ENCODE results near the gene TMEM256.

Gene TMEM256

GRCh38 chr17:7431231-7431630 lies 27.3 kb upstream of the TMEM256 start:
- Histone ChIP-seq H3K9ac (no peak overlapping the region), H3K27ac (no peak overlapping the region), H3K4me2 (ENCODE audit: low read length) (no peak overlapping the region), H3K79me2 (no peaks in the 10 kb centered on the region), H3K9me3 (ENCODE audit: control insufficient read depth, low read length) (no peaks in the 10 kb centered on the region), H3K27me3 (ENCODE audit: control insufficient read depth, insufficient read depth, low read length) (no peaks in the 10 kb centered on the region), H3K4me1 (no peaks in the 10 kb centered on the region), H3K4me3 (ENCODE audit: low read depth, low read length) (no peak overlapping the region), H3K36me3 (ENCODE audit: control insufficient read depth, insufficient read depth, low read length) (no peaks in the 10 kb centered on the region), H2AFZ (no peak overlapping the region)
- TF ChIP-seq CTCF (IDR thresholded peaks at IDR 0.05) = no peak

DNA sequence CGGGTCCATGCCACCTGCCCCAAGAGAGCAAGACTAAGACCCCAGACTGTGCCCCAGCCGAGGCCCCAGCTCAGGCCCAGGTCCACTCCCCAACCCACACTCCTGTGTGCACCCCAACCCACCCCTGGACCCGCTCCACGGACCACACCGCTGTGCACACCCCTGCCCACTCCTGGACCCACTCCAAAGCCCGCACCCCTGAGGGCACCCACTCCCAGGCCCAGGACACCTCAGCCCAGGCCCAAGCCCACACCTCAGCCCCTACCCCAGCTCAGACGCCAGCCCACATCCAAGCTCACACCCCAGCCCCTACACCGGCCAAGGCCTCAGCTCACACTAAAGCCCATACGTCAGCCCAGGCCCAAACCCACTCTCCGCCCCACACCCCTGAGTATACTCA lies 25.8 kb upstream of the TMEM256 start:
- H2AFZ ChIP-seq = no peak overlapping the region
- no peak overlapping the region for H3K4me2 ChIP-seq (ENCODE audit: low read length)
- no peak overlapping the region for H3K9ac ChIP-seq
- H3K79me2 ChIP-seq = no peaks in the 10 kb centered on the region
- no peak for TF ChIP-seq CTCF (IDR thresholded peaks at IDR 0.05)
- H3K4me1 ChIP-seq = no peaks in the 10 kb centered on the region
- H3K36me3 ChIP-seq (ENCODE audit: control insufficient read depth, insufficient read depth, low read length) = no peaks in the 10 kb centered on the region
- no peaks in the 10 kb centered on the region for H3K27me3 ChIP-seq (ENCODE audit: control insufficient read depth, insufficient read depth, low read length)
- H3K27ac ChIP-seq = no peak overlapping the region
- no peaks in the 10 kb centered on the region for H3K9me3 ChIP-seq (ENCODE audit: control insufficient read depth, low read length)
- H3K4me3 ChIP-seq (ENCODE audit: low read depth, low read length) = no peak overlapping the region

DNA sequence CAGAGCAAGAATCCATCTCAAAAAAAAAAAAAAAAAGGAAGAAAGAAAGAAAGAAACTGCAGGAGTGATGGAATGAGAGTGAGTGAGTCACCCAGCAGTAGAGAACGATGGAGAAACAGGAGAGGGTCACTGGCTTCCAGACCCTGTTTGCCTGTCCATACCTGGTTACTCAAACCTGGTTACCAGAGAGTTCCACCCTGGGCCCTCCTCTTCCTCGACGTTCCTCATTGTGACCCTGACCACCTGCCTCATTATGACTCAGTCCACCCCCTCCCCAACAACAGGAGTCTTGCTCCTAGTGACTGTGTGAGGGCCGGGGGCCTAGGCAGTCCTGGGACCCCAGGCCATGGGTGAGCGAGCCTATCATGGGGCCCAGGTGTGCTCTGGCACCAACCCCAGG lies 24.7 kb upstream of the TMEM256 start, which contains the start of gene SPEM3:
SPEM3 (plus strand) TSS at position 301 of the 400 bp plus-strand sequence; CDS start at position 347, 46 bp downstream.
- Histone ChIP-seq H3K4me3 (ENCODE audit: low read depth, low read length) (no peak within 1 kb of the TSS), H3K27ac (no peak within 1 kb of the TSS), H3K4me2 (ENCODE audit: low read length) (no peak within 1 kb of the TSS), H3K27me3 (ENCODE audit: control insufficient read depth, insufficient read depth, low read length) (no peaks in the 10 kb centered on the region), H3K4me1 (no peaks in the 10 kb centered on the region), H2AFZ (no peak within 1 kb of the TSS), H3K9ac (no peak within 1 kb of the TSS), H3K9me3 (ENCODE audit: control insufficient read depth, low read length) (no peaks in the 10 kb centered on the region), H3K36me3 (ENCODE audit: control insufficient read depth, insufficient read depth, low read length) (no peaks in the 10 kb centered on the region), H3K79me2 (no peaks in the 10 kb centered on the region)
- no peak for TF ChIP-seq CTCF (IDR thresholded peaks at IDR 0.05)

DNA sequence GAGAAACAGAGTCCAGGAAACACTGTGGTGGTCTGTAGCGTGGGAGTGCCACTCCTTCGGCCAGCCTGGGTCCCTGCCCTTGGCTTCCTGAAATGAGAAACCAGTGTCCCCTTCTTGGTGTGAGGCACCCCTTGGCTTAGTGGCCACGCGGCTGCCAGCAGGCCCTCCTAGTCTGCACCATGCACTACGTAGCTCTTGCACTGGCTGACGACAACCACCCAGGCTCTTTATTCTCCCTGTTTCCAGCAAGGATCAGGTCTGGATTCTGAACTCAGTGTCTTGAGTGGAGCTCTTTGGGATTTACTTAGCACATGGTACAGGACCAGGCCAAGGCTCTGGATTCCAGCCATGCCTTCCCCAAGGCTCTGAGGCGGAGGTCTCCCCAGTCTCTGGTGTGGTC lies 23.7 kb upstream of the TMEM256 start:
- no peak overlapping the region for H3K4me2 ChIP-seq (ENCODE audit: low read length)

More for the DNA sequence above, 23.7 kb upstream of the TMEM256 start:
- H3K27me3 ChIP-seq (ENCODE audit: control insufficient read depth, insufficient read depth, low read length) = no peaks in the 10 kb centered on the region
- no peak overlapping the region for H3K27ac ChIP-seq
- no peak overlapping the region for H3K4me3 ChIP-seq (ENCODE audit: low read depth, low read length)
- TF ChIP-seq CTCF (IDR thresholded peaks at IDR 0.05) = no peak
- H3K9ac ChIP-seq = no peak overlapping the region
- H3K4me1 ChIP-seq = no peaks in the 10 kb centered on the region
- no peaks in the 10 kb centered on the region for H3K79me2 ChIP-seq
- H3K9me3 ChIP-seq (ENCODE audit: control insufficient read depth, low read length) = no peaks in the 10 kb centered on the region
- no peaks in the 10 kb centered on the region for H3K36me3 ChIP-seq (ENCODE audit: control insufficient read depth, insufficient read depth, low read length)
- no peak overlapping the region for H2AFZ ChIP-seq

Data from parathyroid adenoma (tissue), 2 donors.